IMR-90 (cell line): ENCODE results near the gene HS3ST6. TPM values are rescaled to one million over a fixed set of nuclear protein-coding genes. Genes with fewer than 3 reads are reported as not detected.

Experiments used
- ATAC-seq: fragments of 200-7000 bp; cut with Tn5 transposase; 2 replicates; pipeline ENCODE4 v1.9.1; 2020; ENCODE audit warnings: low read depth, mild to moderate bottlenecking, moderate library complexity
- BruUV-seq: library from RNA; stranded (reverse); fragments of 400-500 nt; replicated peaks from 2 replicates; lab custom pipeline; 2021; lab: Mats Ljungman, UMichigan
- CTCF ChIA-PET: fragments of 300-600 bp; formaldehyde crosslinking; extraction: SDS; loops from one replicate; lab custom pipeline; 2021; ENCODE audit warnings: antibody characterized with exemption; lab: Yijun Ruan, JAX
- POLR2A ChIA-PET: fragments of 300-600 bp; sonication (Branson Sonifier 250); formaldehyde crosslinking; loops from one replicate; lab custom pipeline; 2022; ENCODE audit warnings: antibody characterized with exemption; ENCODE audit not compliant: unreplicated experiment; lab: Charles Lee
- DNase-seq: peaks from one replicate; pipeline ENCODE4 v3.0.0; 2013
- H2AFZ ChIP-seq: replicated peaks from 2 replicates; pipeline ENCODE3; 2013; ENCODE audit warnings: low read length, mild to moderate bottlenecking; ENCODE audit not compliant: poor library complexity
- H2AK5ac ChIP-seq: 2 replicates; pipeline ENCODE4 v1.6.1; 2013; ENCODE audit warnings: low read depth, low read length, inconsistent platforms
- H2AK9ac ChIP-seq: replicated peaks from 2 replicates; pipeline ENCODE3; 2013; ENCODE audit warnings: mild to moderate bottlenecking, low read depth, low read length, moderate library complexity; ENCODE audit not compliant: poor library complexity
- H2BK120ac ChIP-seq: 2 replicates; pipeline ENCODE4 v1.6.1; 2013; ENCODE audit warnings: low read depth, low read length, inconsistent platforms
- H2BK15ac ChIP-seq: 3 replicates; pipeline ENCODE4 v1.6.1; 2013; ENCODE audit warnings: low read depth, low read length, inconsistent platforms
- H2BK20ac ChIP-seq: 2 replicates; pipeline ENCODE4 v1.6.1; 2013; ENCODE audit warnings: low read depth, mild to moderate bottlenecking, inconsistent platforms, low read length, moderate library complexity
- H2BK5ac ChIP-seq: 2 replicates; pipeline ENCODE4 v1.6.1; 2013; ENCODE audit warnings: mild to moderate bottlenecking, low read depth, low read length, inconsistent platforms; ENCODE audit not compliant: poor library complexity, severe bottlenecking
- H3K14ac ChIP-seq: replicated peaks from 2 replicates; pipeline ENCODE4 v1.6.1; 2013; ENCODE audit warnings: low read depth, low read length, inconsistent platforms
- H3K18ac ChIP-seq: 2 replicates; pipeline ENCODE4 v1.6.1; 2013; ENCODE audit warnings: low read depth, low read length, control low read depth
- H3K23ac ChIP-seq: 2 replicates; pipeline ENCODE4 v1.6.1; 2013; ENCODE audit warnings: low read depth, low read length, inconsistent platforms
- H3K27ac ChIP-seq: 2 replicates; pipeline ENCODE4 v1.5.1; 2013; ENCODE audit warnings: mild to moderate bottlenecking, control low read depth, low read length; ENCODE audit not compliant: insufficient read depth
- H3K27me3 ChIP-seq: 2 replicates; pipeline ENCODE4 v1.6.1; 2013; ENCODE audit warnings: low read length; ENCODE audit not compliant: control insufficient read depth, insufficient read depth
- H3K36me3 ChIP-seq: 2 replicates; pipeline ENCODE4 v1.6.1; 2013; ENCODE audit warnings: low read length, mixed read lengths; ENCODE audit not compliant: control insufficient read depth, insufficient read depth
- H3K4ac ChIP-seq: 2 replicates; pipeline ENCODE4 v1.6.1; 2013; ENCODE audit warnings: low read depth, low read length, inconsistent platforms
- H3K4me1 ChIP-seq: 2 replicates; pipeline ENCODE4 v1.6.1; 2013; ENCODE audit warnings: low read length, mixed read lengths; ENCODE audit not compliant: control insufficient read depth, insufficient read depth
- H3K4me2 ChIP-seq: 2 replicates; pipeline ENCODE4 v1.6.1; 2013; ENCODE audit warnings: low read depth, mild to moderate bottlenecking, control low read depth, low read length, moderate library complexity
- H3K4me3 ChIP-seq: 2 replicates; pipeline ENCODE4 v1.5.1; 2013; ENCODE audit warnings: low read depth, mild to moderate bottlenecking, control low read depth, low read length, moderate library complexity; ENCODE audit not compliant: insufficient read depth
- H3K56ac ChIP-seq: 2 replicates; pipeline ENCODE4 v1.6.1; 2013; ENCODE audit warnings: low read length, inconsistent platforms; ENCODE audit not compliant: insufficient read depth; ENCODE audit errors: extremely low read depth
- H3K79me1 ChIP-seq, 2 experiments: 2 replicates each; pipeline ENCODE4 v1.6.1; 2013; ENCODE audit warnings: low read length in 2 of 2, inconsistent platforms in 1 of 2, low read depth in 1 of 2
- H3K9ac ChIP-seq: 2 replicates; pipeline ENCODE4 v1.6.1; 2013; ENCODE audit warnings: low read depth, low read length, control low read depth
- H3K9me1 ChIP-seq: 2 replicates; pipeline ENCODE4 v1.6.1; 2013; ENCODE audit warnings: low read length, inconsistent platforms; ENCODE audit not compliant: insufficient read depth
- H3K9me3 ChIP-seq: 2 replicates; pipeline ENCODE4 v1.6.1; 2013; ENCODE audit warnings: low read length; ENCODE audit not compliant: control insufficient read depth, insufficient read depth
- H4K20me1 ChIP-seq: 2 replicates; pipeline ENCODE4 v1.6.1; 2013; ENCODE audit warnings: low read length, inconsistent platforms; ENCODE audit not compliant: insufficient read depth
- H4K5ac ChIP-seq: 2 replicates; pipeline ENCODE4 v1.6.1; 2013; ENCODE audit warnings: mild to moderate bottlenecking, low read depth, low read length, control low read depth
- H4K8ac ChIP-seq, 2 experiments: 2 replicates each; pipeline ENCODE4 v1.6.1; 2013; ENCODE audit warnings: low read depth in 2 of 2, low read length in 2 of 2, control low read depth in 1 of 2, inconsistent platforms in 1 of 2
- H4K91ac ChIP-seq: 2 replicates; pipeline ENCODE4 v1.6.1; 2013; ENCODE audit warnings: low read depth, low read length, inconsistent platforms; ENCODE audit not compliant: insufficient read depth
- BHLHE40 ChIP-seq: fragments of 150-350 bp; IDR thresholded peaks from 2 replicates; pipeline ENCODE4 v1.6.1; 2016; ENCODE audit warnings: mild to moderate bottlenecking, low read depth, low read length
- CEBPB ChIP-seq: IDR thresholded peaks from 2 replicates; pipeline ENCODE4 v1.6.1; 2012; ENCODE audit warnings: low read depth, low read length, improper control_type of control experiment
- CHD1 ChIP-seq: IDR thresholded peaks from 2 replicates; pipeline ENCODE4 v1.6.1; 2012; ENCODE audit warnings: low read depth, low read length, improper control_type of control experiment
- CTCF ChIP-seq: conservative IDR thresholded peaks from 2 replicates; pipeline ENCODE4 v1.5.1; 2012; ENCODE audit warnings: mild to moderate bottlenecking, low read depth, low read length, improper control_type of control experiment
- ELK1 ChIP-seq: fragments of 150-350 bp; IDR thresholded peaks from 2 replicates; pipeline ENCODE4 v1.6.1; 2016; ENCODE audit warnings: low read depth, mild to moderate bottlenecking, low read length, moderate library complexity, borderline replicate concordance
- FOS ChIP-seq: fragments of 150-350 bp; IDR thresholded peaks from 2 replicates; pipeline ENCODE4 v1.6.1; 2016; ENCODE audit warnings: low read depth, low read length
- MAFK ChIP-seq: IDR thresholded peaks from 2 replicates; pipeline ENCODE4 v1.6.1; 2012; ENCODE audit warnings: low read depth, low read length, improper control_type of control experiment
- MAZ ChIP-seq: IDR thresholded peaks from 2 replicates; pipeline ENCODE4 v1.6.1; 2012; ENCODE audit warnings: low read depth, mild to moderate bottlenecking, low read length, improper control_type of control experiment, moderate library complexity, borderline replicate concordance
- NFE2L2 ChIP-seq: fragments of 150-350 bp; IDR thresholded peaks from 2 replicates; pipeline ENCODE4 v1.6.1; 2016; ENCODE audit warnings: low read depth, mild to moderate bottlenecking, low read length
- RAD21 ChIP-seq: IDR thresholded peaks from 2 replicates; pipeline ENCODE4 v1.6.1; 2012; ENCODE audit warnings: low read length, improper control_type of control experiment
- RCOR1 ChIP-seq: IDR thresholded peaks from 2 replicates; pipeline ENCODE4 v1.6.1; 2012; ENCODE audit warnings: mild to moderate bottlenecking, low read length, improper control_type of control experiment; ENCODE audit not compliant: insufficient replicate concordance
- RFX5 ChIP-seq: IDR thresholded peaks from 2 replicates; pipeline ENCODE4 v1.8.0; 2012; ENCODE audit warnings: low read depth, mild to moderate bottlenecking, low read length, moderate library complexity
- SMC3 ChIP-seq: fragments of 150-350 bp; IDR thresholded peaks from 2 replicates; pipeline ENCODE4 v1.6.1; 2016; ENCODE audit warnings: low read depth, mild to moderate bottlenecking, antibody characterized with exemption, low read length, moderate library complexity
- USF2 ChIP-seq: fragments of 150-350 bp; IDR thresholded peaks from 2 replicates; pipeline ENCODE4 v1.6.1; 2017; ENCODE audit warnings: mild to moderate bottlenecking, antibody characterized with exemption, low read length, low read depth
- WGBS, 2 experiments: methylation state at CpG; one replicate each; pipeline versions ENCODE4 v1.1.5 to v1.1.7; 2013; ENCODE audit warnings: missing lambda C conversion rate in 2 of 2; ENCODE audit not compliant: insufficient read length in 1 of 2; ENCODE audit errors: extremely low coverage in 2 of 2; 5-methylcytosine and 5-hydroxymethylcytosine counted together
- dilution Hi-C: fragments of 300-500 bp; cut with HindIII; formaldehyde crosslinking; loops from one replicate; pipeline ENCODE4 v1.14.3; 2018; ENCODE audit warnings: low sequenced_read_pairs; ENCODE audit not compliant: unreplicated experiment
- in situ Hi-C: fragments of 300-500 bp; cut with MboI; formaldehyde crosslinking; loops from 3 replicates; pipeline ENCODE4 v1.14.3; 2019; ENCODE audit warnings: low sequenced_read_pairs, inconsistent platforms, mixed read lengths
- intact Hi-C: fragments of 100-400 bp; cut with micrococcal nuclease; formaldehyde crosslinking; loops from 2 replicates; pipeline ENCODE4 v1.10.0; 2022
- polyA plus RNA-seq, 3 experiments: library from polyadenylated mRNA; depleted of rRNA; stranded (reverse); fragments of >200 nt; gene quantifications; 2 replicates each; pipeline ENCODE4 v1.2.3, GENCODE V29; 2012; ENCODE audit warnings: low replicate concordance in 1 of 3
- total RNA-seq: library from RNA; depleted of rRNA; stranded (reverse); fragments of >200 nt; gene quantifications from 2 replicates; pipeline ENCODE4 v1.2.3, GENCODE V29; 2012

Gene HS3ST6
- total and polyA plus RNA-seq, 2 of the 4 experiments (the other 2 are of a cell fraction): not detected

- CTCF ChIA-PET: no interaction called here
- H3K4me2 ChIP-seq: peak overlapping the region; percentile 4; the same call in 1 of the 2 replicates
These were observed 47.7 kb downstream of the HS3ST6 start for GRCh38 chr16:1870365-1871082.

More at GRCh38 chr16:1870365-1871082, 47.7 kb downstream of the HS3ST6 start:
- 0 out of 2 replicates have a peak overlapping the region, but pooled peaks have one; percentile 13 for H3K23ac ChIP-seq
- no peak overlapping the region for H2BK15ac ChIP-seq
- H3K79me1 ChIP-seq: no peaks in the 10 kb centered on the region
- no peaks in the 10 kb centered on the region for H3K36me3 ChIP-seq
- H2AFZ ChIP-seq: no peak overlapping the region
- H3K9me1 ChIP-seq: no peaks in the 10 kb centered on the region
- H3K27me3 ChIP-seq: peaks cover 13% of the 10 kb centered on the region
- H2BK20ac ChIP-seq: no peak overlapping the region
- no peak for TF ChIP-seq CHD1
- peak; percentile 86 for TF ChIP-seq FOS
- no peak for TF ChIP-seq CTCF
- TF ChIP-seq USF2: no peak
- TF ChIP-seq SMC3: no peak
- TF ChIP-seq ELK1: no peak
- TF ChIP-seq RCOR1: peak; percentile 26
- TF ChIP-seq BHLHE40: peak; percentile 85
- no peak for TF ChIP-seq RFX5
- TF ChIP-seq NFE2L2: no peak
- no peak for TF ChIP-seq MAFK
- TF ChIP-seq MAZ: no peak
- TF ChIP-seq RAD21: no peak
- 0 out of 2 replicates have a peak, but pooled peaks have one; percentile 17 for TF ChIP-seq CEBPB
- BruUV-seq: no TSS peak
- no peak overlapping the region for H4K91ac ChIP-seq
- dilution Hi-C loops: no loop called here
- H4K20me1 ChIP-seq: 0 out of 2 replicates have a peak, but pooled peaks cover 4% of the 10 kb centered on the region
- ATAC-seq (peak; percentile 76), DNase-seq (peak; percentile 79)
- no peak overlapping the region for H3K9ac ChIP-seq
- H4K5ac ChIP-seq: no peak overlapping the region
- H3K9me3 ChIP-seq: no peaks in the 10 kb centered on the region
- no peak overlapping the region for H4K8ac ChIP-seq
- WGBS, 2 experiments: 39% methylated on average over 3 of the region's 9 CpGs; no CpG with 5 or more reads in 1 of the 2 experiments
- no peak overlapping the region for H3K14ac ChIP-seq
- no peak overlapping the region for H3K18ac ChIP-seq
- no peak overlapping the region for H2BK120ac ChIP-seq
- in situ Hi-C loops: no loop called here
- no peak overlapping the region for H3K27ac ChIP-seq
- no peak overlapping the region for H3K56ac ChIP-seq
- no peak overlapping the region for H3K4me3 ChIP-seq
- H2AK5ac ChIP-seq: no peak overlapping the region
- H2BK5ac ChIP-seq: peak overlapping the region; percentile 24
- POLR2A ChIA-PET: no interaction called here
- H3K4me1 ChIP-seq: peaks cover 2% of the 10 kb centered on the region; the same call in 1 of the 2 replicates
- intact Hi-C loops: no loop called here
- no peak overlapping the region for H2AK9ac ChIP-seq
- no peak overlapping the region for H3K4ac ChIP-seq
